ENCODE data around the gene C4orf54.

The C4orf54 gene

GRCh38 chr4:99615170-99615820 is 42.3 kb downstream of the C4orf54 start:
- DNase-seq, result no peak

GRCh38 chr4:99614491-99614890 is 43.1 kb downstream of the C4orf54 start:
- no peak for DNase-seq

- DNase-seq, result no peak
Measured at GRCh38 chr4:99612704-99613103, 44.9 kb downstream of the C4orf54 start.

DNA sequence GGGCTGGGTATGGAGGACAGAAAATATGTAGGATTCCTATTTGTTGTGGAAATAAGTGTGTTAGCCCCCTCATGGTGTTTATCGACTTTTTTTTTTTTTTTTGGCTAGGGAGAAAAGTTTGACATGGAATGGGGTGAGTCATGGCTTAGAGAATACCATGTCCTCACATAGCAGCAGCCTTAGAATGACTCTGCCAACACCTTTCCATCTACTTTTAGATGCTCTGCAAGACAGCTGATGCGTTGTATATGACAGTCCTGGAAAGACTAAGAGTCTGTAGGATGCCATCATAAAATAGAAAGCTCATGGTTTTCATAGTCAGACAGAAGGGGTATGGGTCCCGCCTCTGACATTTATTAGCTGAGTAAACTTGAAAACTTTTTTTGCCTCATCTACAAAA is 45.3 kb downstream of the C4orf54 start:
- DNase-seq, result no peak

- DNase-seq, result no peak
Measured at GRCh38 chr4:99610605-99611175, 46.9 kb downstream of the C4orf54 start.

GRCh38 chr4:99608417-99608816 is 49.2 kb downstream of the C4orf54 start:
- DNase-seq, result no peak
